Parathyroid adenoma (tissue), 2 donors: ENCODE measurements around the gene CDCA5.

Source experiments
- H2AFZ ChIP-seq: fragments of 300-600 bp; sonication (generic); one replicate; pipeline ENCODE4 v1.7.0; 2017; ENCODE audit warnings: antibody characterized with exemption, mild to moderate bottlenecking
- H3K27ac ChIP-seq: fragments of 300-600 bp; sonication (generic); one replicate; pipeline ENCODE4 v1.7.0; 2017
- H3K27me3 ChIP-seq: fragments of 300-600 bp; sonication (generic); one replicate; pipeline ENCODE4 v1.7.0; 2017; ENCODE audit warnings: low read length; ENCODE audit not compliant: control insufficient read depth, insufficient read depth
- H3K36me3 ChIP-seq: fragments of 300-600 bp; sonication (generic); one replicate; pipeline ENCODE4 v1.7.0; 2017; ENCODE audit warnings: low read length; ENCODE audit not compliant: control insufficient read depth, insufficient read depth
- H3K4me1 ChIP-seq: fragments of 300-600 bp; sonication (generic); one replicate; pipeline ENCODE4 v1.7.0; 2017; ENCODE audit warnings: control low read depth
- H3K4me2 ChIP-seq: fragments of 300-600 bp; sonication (generic); one replicate; pipeline ENCODE4 v1.7.0; 2017; ENCODE audit warnings: low read length
- H3K4me3 ChIP-seq: fragments of 300-600 bp; sonication (generic); one replicate; pipeline ENCODE4 v1.7.0; 2017; ENCODE audit warnings: low read depth, low read length
- H3K79me2 ChIP-seq: fragments of 300-600 bp; sonication (generic); one replicate; pipeline ENCODE4 v1.7.0; 2017; ENCODE audit warnings: control low read depth
- H3K9ac ChIP-seq: fragments of 300-600 bp; sonication (generic); one replicate; pipeline ENCODE4 v1.7.0; 2017; ENCODE audit warnings: mild to moderate bottlenecking
- H3K9me3 ChIP-seq: fragments of 300-600 bp; sonication (generic); one replicate; pipeline ENCODE4 v1.7.0; 2017; ENCODE audit warnings: low read length; ENCODE audit not compliant: control insufficient read depth
- CTCF ChIP-seq: fragments of 300-600 bp; sonication (generic); IDR thresholded peaks from one replicate; pipeline ENCODE4 v1.7.0; 2017; ENCODE audit warnings: antibody characterized with exemption, mild to moderate bottlenecking
- donor health status: primary hyperparathyroidism.

Gene CDCA5

GRCh38 chr11:65057526-65057925 is 26.3 kb downstream of the CDCA5 start:
- Histone ChIP-seq H3K4me2 (no peak overlapping the region), H3K79me2 (no peaks in the 10 kb centered on the region), H3K27ac (no peak overlapping the region), H2AFZ (no peak overlapping the region), H3K4me3 (no peak overlapping the region), H3K27me3 (no peaks in the 10 kb centered on the region), H3K36me3 (no peaks in the 10 kb centered on the region), H3K9me3 (no peaks in the 10 kb centered on the region), H3K4me1 (no peaks in the 10 kb centered on the region), H3K9ac (no peak overlapping the region)
- TF ChIP-seq CTCF = no peak

- no peaks in the 10 kb centered on the region for H3K9me3 ChIP-seq
- H3K27me3 ChIP-seq = no peaks in the 10 kb centered on the region
- no peaks in the 10 kb centered on the region for H3K4me1 ChIP-seq
- H2AFZ ChIP-seq = no peak overlapping the region
- no peak overlapping the region for H3K4me3 ChIP-seq
- no peak overlapping the region for H3K4me2 ChIP-seq
- no peaks in the 10 kb centered on the region for H3K36me3 ChIP-seq
- no peak overlapping the region for H3K27ac ChIP-seq
- TF ChIP-seq CTCF = no peak
- no peaks in the 10 kb centered on the region for H3K79me2 ChIP-seq
- no peak overlapping the region for H3K9ac ChIP-seq
Observed at GRCh38 chr11:65056999-65057398, 26.8 kb downstream of the CDCA5 start.

GRCh38 chr11:65055538-65055937 is 28.3 kb downstream of the CDCA5 start:
- Histone ChIP-seq H2AFZ (no peak overlapping the region), H3K9ac (no peak overlapping the region), H3K4me3 (no peak overlapping the region), H3K9me3 (no peaks in the 10 kb centered on the region), H3K27ac (no peak overlapping the region), H3K4me2 (no peak overlapping the region), H3K4me1 (no peaks in the 10 kb centered on the region), H3K79me2 (no peaks in the 10 kb centered on the region), H3K36me3 (no peaks in the 10 kb centered on the region), H3K27me3 (no peaks in the 10 kb centered on the region)
- TF ChIP-seq CTCF = no peak

- no peaks in the 10 kb centered on the region for H3K36me3 ChIP-seq
- H3K4me2 ChIP-seq = no peak overlapping the region
- H3K27ac ChIP-seq = no peak overlapping the region
- no peak for TF ChIP-seq CTCF
- no peaks in the 10 kb centered on the region for H3K79me2 ChIP-seq
- H3K9me3 ChIP-seq = no peaks in the 10 kb centered on the region
- no peak overlapping the region for H3K9ac ChIP-seq
- no peak overlapping the region for H2AFZ ChIP-seq
- H3K27me3 ChIP-seq = no peaks in the 10 kb centered on the region
- no peak overlapping the region for H3K4me3 ChIP-seq
- H3K4me1 ChIP-seq = no peaks in the 10 kb centered on the region
Observed at GRCh38 chr11:65053827-65054508, 29.9 kb downstream of the CDCA5 start.

- H3K4me2 ChIP-seq = no peak overlapping the region
- no peaks in the 10 kb centered on the region for H3K27me3 ChIP-seq
- no peak overlapping the region for H3K9ac ChIP-seq
- no peak overlapping the region for H3K27ac ChIP-seq
- no peak overlapping the region for H3K4me3 ChIP-seq
- no peak for TF ChIP-seq CTCF
- no peaks in the 10 kb centered on the region for H3K79me2 ChIP-seq
- H3K4me1 ChIP-seq = no peaks in the 10 kb centered on the region
- no peak overlapping the region for H2AFZ ChIP-seq
- H3K36me3 ChIP-seq = no peaks in the 10 kb centered on the region
- no peaks in the 10 kb centered on the region for H3K9me3 ChIP-seq
Observed at GRCh38 chr11:65051398-65051858, 32.4 kb downstream of the CDCA5 start.
